ENCODE data around the gene BCAS1.

GRCh38 chr20:54019127-54019526 is 51.3 kb downstream of the BCAS1 start:
- TF ChIP-seq POLR2AphosphoS5 (IDR thresholded peaks at IDR 0.05; ENCODE audit: low read depth, low read length) (no peak), POLR2A (IDR thresholded peaks at IDR 0.05; ENCODE audit: low read depth, low read length) (no peak)

Measured in GM12892 (cell line).